Endometrium (tissue), 2 donors: ENCODE measurements around the gene HOXB5.
A peak's percentile ranks its signal among the peaks of the same experiment; 100 is the strongest.

ENCODE experiments used
- FAIRE-seq: peaks from 2 replicates; lab custom pipeline; 2012; peaks lifted over from hg19 to GRCh38; lab: Jason Lieb, UNC
- donor health status: control.
- donor health status: control.

The HOXB5 gene

GRCh38 chr17:48546924-48547807, 46.4 kb downstream of the HOXB5 start:
- FAIRE-seq: peak; percentile 76

GRCh38 chr17:48546137-48546923, 47.2 kb downstream of the HOXB5 start:
- FAIRE-seq: no peak

- FAIRE-seq: no peak
These were observed 48.0 kb downstream of the HOXB5 start for GRCh38 chr17:48545539-48545938.

- no peak for FAIRE-seq
These were observed 48.6 kb downstream of the HOXB5 start, which contains the start of gene HOXB2 for GRCh38 chr17:48545022-48545375. Gene HOXB2, minus strand, starts transcription at chr17:48545109. Its CDS starts 198 bp downstream, at chr17:48544911.

GRCh38 chr17:48544349-48545021, 49.1 kb downstream of the HOXB5 start:
- FAIRE-seq: no peak

- no peak for FAIRE-seq
These were observed 49.7 kb downstream of the HOXB5 start for GRCh38 chr17:48543854-48544348.

GRCh38 chr17:48543107-48543853, 50.3 kb downstream of the HOXB5 start:
- FAIRE-seq: no peak

GRCh38 chr17:48542698-48543106, 50.9 kb downstream of the HOXB5 start:
- FAIRE-seq: no peak

- FAIRE-seq: no peak
These were observed 51.4 kb downstream of the HOXB5 start for GRCh38 chr17:48542114-48542656.

- no peak for FAIRE-seq
These were observed 51.9 kb downstream of the HOXB5 start for GRCh38 chr17:48541577-48542113.
